Right ventricle myocardium superior (tissue), 1 donor: Measurements from ENCODE around the gene SLC22A6. TPM values are rescaled to one million over a fixed set of nuclear protein-coding genes. Genes with fewer than 3 reads are reported as not detected.
"Not testable (repeated sequence)": the region's sequence is repeated elsewhere in the genome, so short reads cannot be mapped to it uniquely, and the experiment has no call there.

ENCODE experiments used
- ATAC-seq: fragments of 200-7000 bp; cut with Tn5 transposase; one replicate; pipeline ENCODE4 v1.9.1; 2020; ENCODE audit warnings: mild to moderate bottlenecking; ENCODE audit not compliant: poor library complexity
- DNase-seq: peaks from one replicate; pipeline ENCODE4 v3.0.0-alpha.2; 2020
- intact Hi-C: fragments of 100-400 bp; cut with DNase I; formaldehyde crosslinking; loops from one replicate; pipeline ENCODE4 v1.11.2; 2022
- total RNA-seq: library from RNA; stranded (reverse); fragmentation: NEBNext Ultra II Directional; extraction: Animal tissue kit (Norgen Biotek cat#: 25700); gene quantifications from one replicate; pipeline ENCODE4 v1.2.1, GENCODE V29; 2021
- donor health status: DM: no; HTN: yes; CAD: no; lungs with severe emphysema.

Gene SLC22A6
- total RNA-seq, 1 donor from 2014 or later = not detected

GRCh38 chr11:62945538-62945937 lies 39.2 kb downstream of the SLC22A6 start:
- intact Hi-C loops, ATAC-seq, DNase-seq: not testable (repeated sequence)

GRCh38 chr11:62937528-62937927 lies 47.2 kb downstream of the SLC22A6 start:
- intact Hi-C loops, ATAC-seq, DNase-seq: not testable (repeated sequence)

- DNase-seq (no peak), ATAC-seq (no peak)
- intact Hi-C loops = no loop called here
Measured at GRCh38 chr11:62934496-62934785, 50.3 kb downstream of the SLC22A6 start.

- DNase-seq = no peak
- intact Hi-C loops = no loop called here
- no peak for ATAC-seq
Measured at GRCh38 chr11:62933750-62934495, 50.8 kb downstream of the SLC22A6 start.

GRCh38 chr11:62933285-62933684 lies 51.5 kb downstream of the SLC22A6 start:
- ATAC-seq (no peak), DNase-seq (no peak)
- intact Hi-C loops = no loop called here

- intact Hi-C loops = no loop called here
- ATAC-seq = no peak
- no peak for DNase-seq
Measured at GRCh38 chr11:62931499-62932278, 53.1 kb downstream of the SLC22A6 start.

- DNase-seq = no peak
- no peak for ATAC-seq
- intact Hi-C loops = no loop called here
Measured at GRCh38 chr11:62930666-62931065, 54.1 kb downstream of the SLC22A6 start.

GRCh38 chr11:62930157-62930556 lies 54.6 kb downstream of the SLC22A6 start:
- DNase-seq = no peak
- ATAC-seq = peak; percentile 47
- intact Hi-C loops = no loop called here

GRCh38 chr11:62928011-62928410 lies 56.8 kb downstream of the SLC22A6 start:
- ATAC-seq = no peak
- intact Hi-C loops = no loop called here

GRCh38 chr11:62926680-62927455 lies 57.9 kb downstream of the SLC22A6 start:
- no peak for DNase-seq
- intact Hi-C loops = no loop called here
- no peak for ATAC-seq

More at GRCh38 chr11:62928011-62928410, 56.8 kb downstream of the SLC22A6 start:
- DNase-seq = no peak

Other genes starting within 250 kb of the SLC22A6 start
- gene ZBTB3, start 230.8 kb downstream of the SLC22A6 start, total RNA-seq = 9.7 TPM
- 36.8 TPM for gene POLR2G, start 223.4 kb downstream of the SLC22A6 start, total RNA-seq
- 9.2 TPM for gene TAF6L, start 213.6 kb downstream of the SLC22A6 start, total RNA-seq
- gene TMEM179B, start 197.6 kb downstream of the SLC22A6 start, total RNA-seq = 17.1 TPM
- gene TMEM223, start 193.0 kb downstream of the SLC22A6 start, total RNA-seq = 17.4 TPM
- gene NXF1, start 179.5 kb downstream of the SLC22A6 start, total RNA-seq = 40.1 TPM
- gene STX5, start 152.9 kb downstream of the SLC22A6 start, total RNA-seq = 15.7 TPM
- not detected for gene TEX54, start 152.1 kb downstream of the SLC22A6 start, total RNA-seq
- 27.0 TPM for gene WDR74, start 145.4 kb downstream of the SLC22A6 start, total RNA-seq
- 32.9 TPM for gene SLC3A2, start 104.1 kb downstream of the SLC22A6 start, total RNA-seq
- gene CHRM1, start 63.6 kb downstream of the SLC22A6 start, total RNA-seq = not detected
- not detected for gene SLC22A8, start 30.9 kb upstream of the SLC22A6 start, total RNA-seq
- gene SLC22A24, start 159.3 kb upstream of the SLC22A6 start, total RNA-seq = not detected